Stomach (tissue), 9 donors: ENCODE data around the gene SND1. TPM values are rescaled to one million over a fixed set of nuclear protein-coding genes. Genes with fewer than 3 reads are reported as not detected.

Experiments
- DNase-seq, 2 donors: peaks; one replicate each; pipeline versions ENCODE4 v3.0.0 to v3.0.0-alpha.2; 2013 to 2019
- H3K27ac ChIP-seq, 5 donors: fragments of 200-600 bp in 4 of 5; sonication (generic) in 4 of 5; one replicate each; pipeline ENCODE4 v1.5.1; 2013 to 2019; ENCODE audit warnings: mild to moderate bottlenecking in 1 of 5, moderate library complexity in 1 of 5
- H3K27me3 ChIP-seq, 3 donors: fragments of 200-600 bp; sonication (generic); one replicate each; pipeline ENCODE4 v1.5.1; 2017 to 2019; ENCODE audit warnings: mixed run types in 1 of 3
- H3K36me3 ChIP-seq, 4 donors: fragments of 200-600 bp; sonication (generic); 1 replicate in 3 of 4; 2 replicates in 1 of 4; pipeline ENCODE4 v1.5.1; 2016 to 2019
- H3K4me1 ChIP-seq, 4 donors: fragments of 200-600 bp; sonication (generic); one replicate each; pipeline ENCODE4 v1.5.1; 2016 to 2019
- H3K4me3 ChIP-seq, 4 donors: fragments of 200-600 bp; sonication (generic) in 3 of 4; one replicate each; pipeline ENCODE4 v1.5.1; 2016 to 2019; ENCODE audit warnings: mild to moderate bottlenecking in 1 of 4
- H3K9me3 ChIP-seq, 4 donors: fragments of 200-600 bp; sonication (generic); one replicate each; pipeline ENCODE4 v1.5.1; 2016 to 2019
- CTCF ChIP-seq, 7 experiments: fragments of 450-650 bp in 4 of 7; fragments of 200-600 bp in 3 of 7; sonication (generic) in 3 of 7; IDR thresholded peaks; one replicate each; pipeline ENCODE4 v1.5.1; 2016 to 2019; ENCODE audit warnings: antibody characterized with exemption in 7 of 7, control low read depth in 2 of 7, mild to moderate bottlenecking in 1 of 7
- EP300 ChIP-seq: sonication (generic); formaldehyde crosslinking; IDR thresholded peaks from one replicate; pipeline ENCODE4 v1.6.1; 2017; ENCODE audit warnings: antibody characterized with exemption
- POLR2A ChIP-seq, 4 donors: fragments of 450-650 bp; IDR thresholded peaks; one replicate each; pipeline ENCODE4 v1.6.1; 2016; ENCODE audit warnings: antibody characterized with exemption in 4 of 4, control low read depth in 2 of 4, mild to moderate bottlenecking in 1 of 4, moderate library complexity in 1 of 4
- POLR2AphosphoS5 ChIP-seq, 3 donors: sonication (generic); formaldehyde crosslinking; IDR thresholded peaks; one replicate each; pipeline ENCODE4 v1.6.1; 2016; ENCODE audit warnings: antibody characterized with exemption in 3 of 3
- WGBS, 5 donors: extraction: QIAGEN DNeasy Blood & Tissue Kit in 3 of 5; methylation state at CpG; one replicate each; pipeline versions ENCODE4 v1.1.5 to v1.1.7; 2013 to 2018; 5-methylcytosine and 5-hydroxymethylcytosine counted together
- intact Hi-C: fragments of 100-400 bp; cut with DNase I; formaldehyde crosslinking; loops from one replicate; pipeline ENCODE4 v1.15.1; 2023; ENCODE audit warnings: low total_unique reads
- polyA plus RNA-seq, 3 donors: library from polyadenylated mRNA; stranded (reverse); fragments of 200-250 nt; gene quantifications; one replicate each; pipeline ENCODE4 v1.2.3, GENCODE V29; 2013
- total RNA-seq, 5 donors: library from RNA; depleted of rRNA; stranded (reverse); fragments of >200 nt; gene quantifications; one replicate each; pipeline versions ENCODE4 v1.1.0 to v1.2.3, GENCODE V29; 2014 to 2016
- donor health status: healthy with polysubstance abuse.
- donor health status: Bipolar disorder and iron deficiency.
- donor health status: healthy.

SND1 gene
- total and polyA plus RNA-seq, 8 donors, result 63.3 to 799 (median 126) TPM

GRCh38 chr7:128031901-128032604 lies 380.1 kb downstream of the SND1 start:
- no peaks in the 10 kb centered on the region for H3K27me3 ChIP-seq
- WGBS, 5 donors, result 1 to 4% (median 2%) methylated on average over 22 to 87 of the region's 87 CpGs
- H3K9me3 ChIP-seq, result no peaks in the 10 kb centered on the region
- H3K4me1 ChIP-seq, result peaks cover 21 to 56% (median 42%) of the 10 kb centered on the region in 4 donors
- H3K36me3 ChIP-seq, result peaks cover 3 to 11% (median 5%) of the 10 kb centered on the region in 4 donors
- H3K27ac ChIP-seq, result peak overlapping the region in 3 of 5 donors; percentile 36 to 77 (median 74)
- no peak for TF ChIP-seq EP300
- TF ChIP-seq POLR2AphosphoS5 (IDR thresholded peaks at IDR 0.05), result peak in 2 of 3 donors; percentile 37 to 76
- intact Hi-C loops, result no loop called here
- peak; percentile 34 to 88 for DNase-seq
- H3K4me3 ChIP-seq, result peak overlapping the region; percentile 55 to 75 (median 63)

GRCh38 chr7:128032605-128033235 lies 380.7 kb downstream of the SND1 start:
- intact Hi-C loops, result no loop called here
- Histone ChIP-seq H3K27me3 (no peaks in the 10 kb centered on the region), H3K36me3 (peaks cover 3 to 11% (median 5%) of the 10 kb centered on the region in 4 donors), H3K27ac (peak overlapping the region in 2 of 5 donors; percentile 74 to 77), H3K4me3 (peak overlapping the region; percentile 55 to 75 (median 63)), H3K4me1 (peaks cover 21 to 50% (median 39%) of the 10 kb centered on the region in 4 donors), H3K9me3 (no peaks in the 10 kb centered on the region)
- TF ChIP-seq POLR2A (IDR thresholded peaks at IDR 0.05), result no peak
- TF ChIP-seq POLR2AphosphoS5 (IDR thresholded peaks at IDR 0.05), result no peak
- TF ChIP-seq CTCF (IDR thresholded peaks at IDR 0.05), result no peak
- no peak for TF ChIP-seq EP300
- peak in 1 of 2 donors; percentile 64 for DNase-seq
- WGBS, 5 donors, result 39 to 59% (median 56%) methylated on average over 18 to 41 of the region's 41 CpGs

- peaks cover 21 to 44% (median 37%) of the 10 kb centered on the region in 4 donors for H3K4me1 ChIP-seq
- DNase-seq, result no peak
- 74 to 88% (median 79%) methylated on average over 9 of the region's 9 CpGs for WGBS, 5 donors
- H3K4me3 ChIP-seq, result peak overlapping the region in 1 of 4 donors; percentile 55
- no peak for TF ChIP-seq CTCF (IDR thresholded peaks at IDR 0.05)
- no peak for TF ChIP-seq POLR2A (IDR thresholded peaks at IDR 0.05)
- TF ChIP-seq EP300, result no peak
- no peak for TF ChIP-seq POLR2AphosphoS5 (IDR thresholded peaks at IDR 0.05)
- H3K27me3 ChIP-seq, result no peaks in the 10 kb centered on the region
- intact Hi-C loops, result no loop called here
- peaks cover 3 to 11% (median 5%) of the 10 kb centered on the region in 4 donors for H3K36me3 ChIP-seq
- no peak overlapping the region for H3K27ac ChIP-seq
- H3K9me3 ChIP-seq, result no peaks in the 10 kb centered on the region
These were observed 381.3 kb downstream of the SND1 start for GRCh38 chr7:128033246-128033645.

- no peaks in the 10 kb centered on the region for H3K9me3 ChIP-seq
- peaks cover 21 to 43% (median 29%) of the 10 kb centered on the region in 4 donors for H3K4me1 ChIP-seq
- H3K27me3 ChIP-seq, result no peaks in the 10 kb centered on the region
- no peaks in the 10 kb centered on the region for H3K36me3 ChIP-seq
- TF ChIP-seq POLR2AphosphoS5 (IDR thresholded peaks at IDR 0.05), result no peak
- TF ChIP-seq CTCF (IDR thresholded peaks at IDR 0.05), result no peak
- TF ChIP-seq EP300, result no peak
- no peak for TF ChIP-seq POLR2A (IDR thresholded peaks at IDR 0.05)
- H3K27ac ChIP-seq, result no peak overlapping the region
- intact Hi-C loops, result no loop called here
- H3K4me3 ChIP-seq, result no peak overlapping the region
- WGBS, 5 donors, result 32 to 59% (median 50%) methylated on average over 2 of the region's 2 CpGs
- no peak for DNase-seq
These were observed 382.8 kb downstream of the SND1 start for GRCh38 chr7:128034825-128035224.
